AG04450 (cell line): ENCODE measurements around the gene KRTAP5-3. TPM values are rescaled to one million over a fixed set of nuclear protein-coding genes. Genes with fewer than 3 reads are reported as not detected.
"Not testable (repeated sequence)": the region's sequence is repeated elsewhere in the genome, so short reads cannot be mapped to it uniquely, and the experiment has no call there.

Source experiments
- CTCF ChIA-PET: fragments of 300-600, 350-600 bp; formaldehyde crosslinking; extraction: SDS; loops from one replicate; lab custom pipeline; 2022; ENCODE audit warnings: antibody characterized with exemption, inconsistent platforms; lab: Charles Lee
- POLR2A ChIA-PET: fragments of 350-600 bp; formaldehyde crosslinking; extraction: SDS; loops from one replicate; lab custom pipeline; 2021; ENCODE audit warnings: antibody characterized with exemption, inconsistent platforms; lab: Yijun Ruan, JAX
- DNase-seq: peaks from one replicate; pipeline ENCODE4 v3.0.0-alpha.2; 2011; ENCODE audit warnings: low read depth, low spot score
- H3K27ac ChIP-seq: one replicate; pipeline ENCODE4 v1.5.1; 2012; ENCODE audit warnings: low read depth, low read length, control low read depth
- H3K27me3 ChIP-seq: one replicate; pipeline ENCODE4 v1.6.0; 2012; ENCODE audit warnings: low read length; ENCODE audit not compliant: control insufficient read depth, insufficient read depth
- H3K4me3 ChIP-seq: 2 replicates; pipeline ENCODE4 v1.5.1; 2011; ENCODE audit warnings: mild to moderate bottlenecking, low read depth, low read length, control low read depth
- H3K9me3 ChIP-seq: 2 replicates; pipeline ENCODE4 v1.5.1; 2012; ENCODE audit warnings: low read length; ENCODE audit not compliant: control insufficient read depth, insufficient read depth
- polyA plus RNA-seq: library from polyadenylated mRNA; depleted of rRNA; stranded (reverse); fragments of >200 nt; gene quantifications from 2 replicates; pipeline ENCODE4 v1.2.3, GENCODE V29; 2011
- TF ChIP-seq, protein P1 (sequence below): IDR thresholded peaks from 2 replicates; pipeline ENCODE4 v1.5.1; 2011; ENCODE audit warnings: low read depth, low read length, control low read depth, inconsistent platforms

Gene KRTAP5-3
- polyA plus RNA-seq, 1 experiment = not detected

DNA sequence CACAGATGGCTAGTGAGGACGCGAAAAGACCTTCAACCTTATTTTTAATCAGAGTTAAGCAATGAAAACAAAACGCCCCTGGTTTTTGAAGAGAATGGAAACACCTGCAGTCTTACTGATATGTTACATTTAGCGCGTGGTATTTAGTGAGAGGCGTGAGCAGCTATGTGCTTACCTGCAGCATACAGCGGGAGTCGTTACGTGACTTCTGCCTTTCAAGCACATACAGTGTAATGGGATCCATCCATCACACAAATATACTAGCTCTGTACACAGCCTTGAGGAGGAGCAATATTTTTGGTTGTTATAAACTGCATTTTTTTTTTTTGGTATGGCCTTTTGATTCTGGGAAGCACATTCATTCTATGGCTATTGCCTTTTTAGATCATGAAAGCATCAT, 15.6 kb downstream of the KRTAP5-3 start:
- CTCF ChIA-PET = interaction anchor here (0.6 kb wide), 1 partner anchor 20 kb away, joined by 3 read pairs; the partner anchor contains the start of gene DUSP8
- H3K27me3 ChIP-seq = peaks cover 38% of the 10 kb centered on the region
- no peak overlapping the region for H3K27ac ChIP-seq
- H3K9me3 ChIP-seq = no peaks in the 10 kb centered on the region
- POLR2A ChIA-PET = interaction anchor here (0.6 kb wide), 1 partner anchor 12 kb away, joined by 6 read pairs; no protein-coding TSS in a partner anchor
- no peak overlapping the region for H3K4me3 ChIP-seq
- DNase-seq = no peak
- TF ChIP-seq, protein P1, sequence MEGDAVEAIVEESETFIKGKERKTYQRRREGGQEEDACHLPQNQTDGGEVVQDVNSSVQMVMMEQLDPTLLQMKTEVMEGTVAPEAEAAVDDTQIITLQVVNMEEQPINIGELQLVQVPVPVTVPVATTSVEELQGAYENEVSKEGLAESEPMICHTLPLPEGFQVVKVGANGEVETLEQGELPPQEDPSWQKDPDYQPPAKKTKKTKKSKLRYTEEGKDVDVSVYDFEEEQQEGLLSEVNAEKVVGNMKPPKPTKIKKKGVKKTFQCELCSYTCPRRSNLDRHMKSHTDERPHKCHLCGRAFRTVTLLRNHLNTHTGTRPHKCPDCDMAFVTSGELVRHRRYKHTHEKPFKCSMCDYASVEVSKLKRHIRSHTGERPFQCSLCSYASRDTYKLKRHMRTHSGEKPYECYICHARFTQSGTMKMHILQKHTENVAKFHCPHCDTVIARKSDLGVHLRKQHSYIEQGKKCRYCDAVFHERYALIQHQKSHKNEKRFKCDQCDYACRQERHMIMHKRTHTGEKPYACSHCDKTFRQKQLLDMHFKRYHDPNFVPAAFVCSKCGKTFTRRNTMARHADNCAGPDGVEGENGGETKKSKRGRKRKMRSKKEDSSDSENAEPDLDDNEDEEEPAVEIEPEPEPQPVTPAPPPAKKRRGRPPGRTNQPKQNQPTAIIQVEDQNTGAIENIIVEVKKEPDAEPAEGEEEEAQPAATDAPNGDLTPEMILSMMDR = no peak

DNA sequence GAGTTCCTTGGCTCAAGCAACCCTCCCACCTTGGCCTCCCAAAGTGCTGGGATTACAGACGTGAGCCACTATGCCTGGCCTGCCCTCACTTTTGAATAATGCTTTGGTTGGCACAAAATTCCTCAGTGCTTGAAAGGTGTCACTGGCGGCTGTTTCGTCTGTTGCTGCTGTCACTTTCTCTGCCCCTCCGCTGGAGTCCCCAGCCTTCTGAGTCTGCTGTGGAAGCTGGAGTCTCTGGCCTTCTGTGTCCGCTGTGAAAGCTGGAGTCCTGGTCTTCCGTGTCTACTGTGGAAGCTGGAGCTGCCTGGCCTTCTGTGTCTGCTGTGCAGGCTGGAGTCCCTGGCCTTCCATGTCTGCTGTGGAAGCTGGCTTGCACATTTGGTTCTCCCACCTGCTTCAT, 18.3 kb downstream of the KRTAP5-3 start:
- TF ChIP-seq, protein P1 = no peak
- DNase-seq = no peak
- H3K27ac ChIP-seq = no peak overlapping the region
- ChIA-PET POLR2A (interaction anchor here (0.8 kb wide), 1 partner anchor 201 kb away, joined by 5 read pairs; no protein-coding TSS in a partner anchor), CTCF (interaction anchor here (2.5 kb wide), 1 partner anchor 16 kb away, joined by 15 read pairs; no protein-coding TSS in a partner anchor)
- H3K27me3 ChIP-seq = peaks cover 28% of the 10 kb centered on the region
- no peak overlapping the region for H3K4me3 ChIP-seq
- no peaks in the 10 kb centered on the region for H3K9me3 ChIP-seq

DNA sequence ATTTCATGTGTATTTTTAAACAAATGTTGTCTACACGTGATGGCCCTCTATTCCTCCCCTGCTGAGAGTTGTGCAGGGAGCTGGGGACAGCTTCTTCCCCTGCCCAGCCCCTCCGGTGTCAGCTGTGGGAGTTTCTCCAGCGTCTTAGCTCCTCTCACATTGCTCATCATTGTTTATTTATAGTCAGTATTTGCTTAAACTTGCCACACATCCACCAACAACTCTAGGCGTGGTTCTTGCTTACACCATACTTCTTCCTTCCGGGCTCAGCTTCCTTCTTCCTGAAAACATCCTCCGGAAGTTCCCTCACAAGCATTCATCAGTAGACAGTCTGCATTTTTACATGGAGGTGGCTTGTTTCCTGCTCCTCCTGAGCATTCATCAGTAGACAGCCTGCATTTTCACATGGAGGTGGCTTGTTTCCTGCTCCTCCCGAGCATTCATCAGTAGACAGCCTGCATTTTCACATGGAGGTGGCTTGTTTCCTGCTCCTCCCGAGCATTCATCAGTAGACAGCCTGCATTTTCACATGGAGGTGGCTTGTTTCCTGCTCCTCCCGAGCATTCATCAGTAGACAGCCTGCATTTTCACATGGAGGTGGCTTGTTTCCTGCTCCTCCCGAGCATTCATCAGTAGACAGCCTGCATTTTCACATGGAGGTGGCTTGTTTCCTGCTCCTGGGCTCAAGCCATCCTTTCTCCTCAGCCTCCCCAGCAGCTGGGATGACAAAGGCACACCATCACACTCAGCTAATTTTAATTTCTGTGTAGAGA, 18.9 kb downstream of the KRTAP5-3 start:
- ChIA-PET POLR2A (interaction anchor here (0.8 kb wide), 1 partner anchor 200 kb away, joined by 5 read pairs; no protein-coding TSS in a partner anchor), CTCF (interaction anchor here (2.5 kb wide), 1 partner anchor 15 kb away, joined by 15 read pairs; no protein-coding TSS in a partner anchor)
- not testable (repeated sequence) for H3K4me3 ChIP-seq, H3K27ac ChIP-seq, DNase-seq, H3K9me3 ChIP-seq
- H3K27me3 ChIP-seq = peaks cover 25% of the 10 kb centered on the region

DNA sequence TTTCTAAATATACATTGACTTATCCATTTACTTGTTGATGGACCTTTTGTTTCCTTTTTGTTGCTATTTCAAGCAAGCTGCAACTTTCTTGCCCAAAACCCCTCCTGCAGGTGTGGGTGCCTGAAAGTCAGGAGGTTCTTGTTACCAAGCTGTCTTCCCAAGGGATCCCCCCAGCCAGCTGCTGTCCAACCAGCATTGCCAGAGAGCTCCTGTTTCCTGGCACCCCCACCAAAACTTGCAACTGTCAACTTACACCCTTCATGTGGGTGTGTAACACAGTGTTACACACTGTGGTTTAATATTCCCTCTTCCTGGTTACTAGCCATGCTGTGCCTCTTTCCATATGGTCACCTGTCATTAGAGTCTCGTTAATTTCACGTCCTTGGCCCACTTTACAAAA, 21.6 kb downstream of the KRTAP5-3 start:
- peaks cover 18% of the 10 kb centered on the region for H3K27me3 ChIP-seq
- H3K27ac ChIP-seq = no peak overlapping the region
- CTCF ChIA-PET = interaction anchor here (1.1 kb wide), 1 partner anchor 8 kb away, joined by 5 read pairs; no protein-coding TSS in a partner anchor
- no peak overlapping the region for H3K4me3 ChIP-seq
- TF ChIP-seq, protein P1 = no peak
- no peak for DNase-seq
- no peaks in the 10 kb centered on the region; the same call in 1 of the 2 replicates for H3K9me3 ChIP-seq
- POLR2A ChIA-PET = no interaction called here

DNA sequence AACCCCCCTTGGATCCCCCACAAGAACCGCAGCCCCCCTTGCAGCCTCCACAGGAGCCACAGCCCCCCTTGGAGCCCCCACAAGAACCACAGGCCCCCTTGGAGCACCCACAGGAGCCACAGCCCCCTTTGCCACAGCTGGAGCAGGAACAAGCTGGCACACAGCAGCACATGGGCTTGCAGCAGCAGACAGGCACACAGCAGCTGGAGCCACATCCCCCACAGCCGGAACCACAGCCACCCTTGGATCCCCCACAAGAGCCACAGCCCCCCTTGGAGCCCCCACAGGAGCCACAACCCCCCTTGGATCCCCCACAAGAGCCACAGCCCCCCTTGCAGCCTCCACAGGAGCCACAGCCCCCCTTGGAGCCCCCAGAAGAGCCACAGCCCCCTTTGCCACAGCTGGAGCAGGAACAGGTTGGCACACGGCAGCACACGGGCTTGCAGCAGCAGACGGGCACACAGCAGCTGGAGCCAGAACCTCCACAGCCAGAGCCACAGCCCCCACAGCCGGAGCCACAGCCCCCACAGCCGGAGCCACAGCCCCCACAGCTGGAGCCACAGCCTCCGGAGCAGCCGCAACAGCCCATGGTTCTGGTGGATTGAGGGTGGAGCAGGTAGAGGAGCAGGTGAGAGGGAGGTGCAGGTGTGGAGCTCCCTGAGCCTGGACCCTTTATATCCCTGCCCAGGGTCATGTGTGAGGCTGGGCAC, 23.4 kb downstream of the KRTAP5-3 start, which contains the start of gene KRTAP5-1:
KRTAP5-1 (minus strand) TSS at position 623 of the 710 bp plus-strand sequence; CDS start at position 589, 34 bp downstream.
- DNase-seq, H3K27ac ChIP-seq, H3K9me3 ChIP-seq, CTCF ChIA-PET, H3K4me3 ChIP-seq, POLR2A ChIA-PET: not testable (repeated sequence)
- peaks cover 14% of the 10 kb centered on the region for H3K27me3 ChIP-seq

DNA sequence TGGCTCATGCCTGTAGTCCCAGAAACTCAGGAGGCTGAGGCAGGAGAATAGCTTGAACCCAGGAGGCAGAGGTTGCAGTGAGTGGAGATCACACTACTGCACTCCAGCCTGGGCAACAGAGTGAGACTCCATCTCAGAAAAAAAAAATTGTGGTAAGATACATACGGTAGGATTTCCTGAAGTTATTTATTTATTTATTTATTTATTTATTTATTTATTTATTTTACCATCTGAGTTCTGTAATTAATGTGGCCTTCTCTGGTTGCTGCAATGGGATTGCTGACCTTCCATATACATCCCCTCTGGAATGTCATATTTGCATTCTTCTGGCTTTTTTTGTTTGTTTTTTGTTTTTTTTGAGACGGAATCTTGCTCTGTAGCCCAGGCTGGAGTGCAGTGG, 25.4 kb downstream of the KRTAP5-3 start:
- H3K27me3 ChIP-seq = peaks cover 11% of the 10 kb centered on the region
- H3K27ac ChIP-seq, DNase-seq, H3K9me3 ChIP-seq, H3K4me3 ChIP-seq, POLR2A ChIA-PET: not testable (repeated sequence)
- CTCF ChIA-PET = interaction anchor here (1.5 to 2.6 kb wide), 2 partner anchors 13 to 36 kb away, joined by 4 to 17 read pairs; no protein-coding TSS in a partner anchor
